Amniotic stem cell (primary cell): ENCODE data around the gene CIC.

Source experiments
- DNase-seq: peaks from one replicate; lab custom pipeline; 2025; lab: John Stamatoyannopoulos, UW

Gene CIC

DNA sequence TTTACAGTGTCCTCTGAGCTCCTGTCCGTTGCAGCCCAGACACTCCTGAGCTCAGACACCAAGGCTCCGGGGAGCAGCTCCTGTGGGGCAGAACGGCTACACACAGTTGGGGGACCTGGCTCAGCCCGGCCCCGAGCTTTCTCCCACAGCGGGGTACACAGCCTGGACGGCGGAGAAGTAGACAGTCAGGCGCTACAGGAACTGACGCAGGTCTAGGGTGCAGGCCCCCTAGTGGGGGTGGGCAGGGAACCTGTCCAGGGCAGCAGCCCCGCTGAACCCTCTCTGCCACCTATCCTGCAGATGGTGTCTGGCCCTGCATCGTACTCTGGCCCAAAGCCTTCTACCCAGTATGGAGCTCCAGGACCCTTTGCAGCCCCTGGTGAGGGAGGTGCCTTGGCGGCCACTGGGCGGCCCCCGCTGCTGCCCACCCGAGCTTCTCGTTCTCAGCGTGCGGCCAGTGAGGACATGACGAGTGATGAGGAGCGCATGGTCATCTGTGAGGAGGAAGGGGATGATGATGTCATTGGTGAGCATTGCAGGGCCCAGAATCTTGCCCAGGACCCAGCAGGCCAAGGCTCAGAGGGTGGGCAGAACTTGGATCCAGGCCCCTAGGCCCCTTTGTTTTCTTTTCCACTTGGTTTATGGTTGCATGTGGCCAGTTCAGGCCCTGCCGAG, 20.0 kb downstream of the CIC start:
- DNase-seq: no peak

DNA sequence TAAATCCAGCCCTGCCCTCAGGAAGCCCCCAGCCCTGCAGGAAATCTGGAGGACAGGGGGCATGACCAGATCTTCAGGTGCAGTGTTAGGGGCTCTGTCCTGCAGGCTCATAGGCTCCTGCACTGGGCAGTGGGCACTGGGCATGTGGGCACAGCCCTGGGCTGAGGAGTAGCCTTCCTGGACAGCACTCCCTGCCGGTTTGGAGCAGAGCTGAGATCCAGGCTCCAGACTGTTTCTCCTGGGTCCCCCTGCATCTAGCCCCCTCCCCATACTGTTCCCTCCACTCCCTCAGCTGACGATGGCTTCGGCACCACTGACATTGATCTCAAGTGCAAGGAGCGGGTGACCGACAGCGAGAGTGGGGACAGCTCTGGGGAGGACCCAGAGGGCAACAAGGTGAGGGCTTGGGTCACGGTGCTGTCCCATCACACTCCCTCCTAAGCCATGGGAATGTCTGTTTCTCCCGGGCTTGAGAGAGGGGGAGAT, 20.5 kb downstream of the CIC start:
- DNase-seq: no peak

DNA sequence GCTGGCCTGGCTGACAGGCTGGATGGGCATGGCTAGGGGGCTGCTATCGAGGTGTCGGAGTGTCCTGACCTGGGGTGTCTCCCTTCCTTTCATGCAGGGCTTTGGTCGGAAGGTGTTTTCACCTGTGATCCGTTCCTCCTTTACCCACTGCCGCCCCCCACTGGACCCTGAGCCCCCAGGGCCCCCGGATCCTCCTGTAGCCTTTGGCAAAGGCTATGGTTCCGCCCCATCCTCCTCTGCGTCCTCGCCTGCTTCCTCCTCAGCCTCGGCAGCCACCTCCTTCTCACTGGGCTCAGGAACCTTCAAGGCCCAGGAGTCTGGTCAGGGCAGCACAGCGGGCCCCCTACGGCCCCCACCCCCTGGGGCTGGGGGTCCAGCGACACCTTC, 21.1 kb downstream of the CIC start:
- DNase-seq: no peak

DNA sequence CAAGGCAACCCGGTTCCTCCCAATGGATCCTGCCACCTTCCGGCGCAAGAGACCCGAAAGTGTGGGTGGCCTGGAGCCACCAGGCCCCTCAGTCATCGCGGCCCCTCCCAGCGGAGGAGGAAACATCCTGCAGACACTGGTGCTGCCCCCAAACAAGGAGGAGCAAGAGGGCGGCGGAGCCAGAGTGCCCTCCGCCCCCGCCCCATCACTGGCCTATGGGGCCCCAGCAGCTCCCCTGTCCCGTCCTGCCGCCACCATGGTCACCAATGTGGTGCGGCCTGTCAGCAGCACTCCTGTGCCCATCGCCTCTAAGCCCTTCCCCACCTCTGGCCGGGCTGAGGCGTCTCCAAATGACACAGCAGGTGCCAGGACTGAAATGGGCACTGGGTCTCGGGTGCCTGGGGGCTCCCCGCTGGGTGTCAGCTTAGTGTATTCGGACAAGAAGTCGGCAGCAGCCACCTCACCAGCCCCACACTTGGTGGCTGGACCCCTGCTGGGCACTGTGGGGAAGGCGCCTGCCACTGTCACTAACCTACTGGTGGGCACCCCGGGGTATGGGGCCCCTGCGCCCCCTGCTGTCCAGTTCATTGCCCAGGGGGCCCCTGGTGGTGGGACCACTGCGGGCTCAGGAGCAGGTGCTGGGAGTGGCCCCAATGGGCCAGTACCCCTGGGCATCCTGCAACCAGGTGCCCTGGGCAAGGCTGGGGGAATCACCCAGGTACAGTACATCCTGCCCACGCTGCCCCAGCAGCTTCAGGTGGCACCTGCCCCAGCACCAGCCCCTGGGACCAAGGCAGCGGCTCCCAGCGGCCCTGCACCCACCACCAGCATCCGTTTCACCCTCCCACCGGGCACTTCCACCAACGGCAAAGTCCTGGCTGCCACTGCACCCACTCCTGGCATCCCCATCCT, 21.7 kb downstream of the CIC start:
- no peak for DNase-seq

DNA sequence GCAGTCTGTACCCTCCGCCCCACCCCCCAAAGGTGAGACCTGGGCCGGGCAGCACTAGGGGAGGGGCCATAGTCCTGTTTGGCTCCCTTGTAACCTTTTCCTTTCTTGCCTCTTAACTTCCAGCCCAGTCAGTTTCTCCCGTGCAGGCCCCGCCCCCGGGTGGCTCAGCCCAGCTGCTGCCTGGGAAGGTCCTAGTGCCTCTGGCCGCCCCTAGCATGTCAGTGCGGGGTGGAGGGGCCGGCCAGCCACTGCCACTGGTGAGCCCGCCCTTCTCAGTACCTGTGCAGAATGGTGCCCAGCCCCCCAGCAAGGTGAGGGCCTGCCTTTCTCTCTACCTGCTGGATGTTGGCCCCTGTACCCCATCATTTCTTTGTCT, 22.4 kb downstream of the CIC start:
- no peak for DNase-seq

DNA sequence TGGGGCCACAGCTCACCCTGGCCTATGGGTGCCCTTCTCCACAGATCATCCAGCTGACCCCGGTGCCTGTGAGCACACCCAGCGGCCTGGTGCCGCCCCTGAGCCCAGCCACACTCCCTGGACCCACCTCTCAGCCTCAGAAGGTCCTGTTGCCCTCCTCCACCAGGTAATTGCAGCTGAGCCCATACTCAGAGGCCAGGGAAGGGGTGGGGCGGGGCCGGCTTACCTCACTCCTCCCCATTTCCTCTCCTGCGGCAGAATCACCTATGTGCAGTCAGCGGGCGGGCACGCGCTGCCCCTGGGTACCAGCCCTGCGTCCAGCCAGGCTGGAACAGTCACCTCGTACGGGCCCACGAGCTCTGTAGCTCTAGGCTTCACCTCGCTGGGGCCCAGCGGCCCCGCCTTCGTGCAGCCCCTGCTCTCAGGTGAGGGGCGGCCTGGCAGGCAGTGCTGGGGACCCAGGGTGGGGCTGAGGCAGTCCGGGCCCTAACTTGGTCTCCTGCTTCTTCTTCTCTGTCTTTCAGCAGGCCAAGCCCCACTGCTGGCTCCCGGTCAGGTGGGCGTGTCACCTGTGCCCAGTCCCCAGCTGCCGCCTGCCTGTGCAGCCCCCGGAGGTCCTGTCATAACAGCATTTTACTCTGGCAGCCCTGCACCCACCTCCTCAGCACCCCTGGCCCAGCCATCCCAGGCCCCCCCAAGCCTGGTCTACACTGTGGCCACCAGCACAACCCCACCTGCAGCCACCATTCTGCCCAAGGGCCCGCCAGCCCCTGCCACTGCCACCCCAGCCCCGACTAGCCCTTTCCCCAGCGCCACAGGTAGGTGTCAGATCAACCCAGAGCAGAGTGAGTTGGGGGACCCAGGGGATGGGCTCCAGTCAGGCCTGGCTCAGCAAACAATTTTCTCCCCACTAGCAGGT, 23.2 kb downstream of the CIC start:
- no peak for DNase-seq

DNA sequence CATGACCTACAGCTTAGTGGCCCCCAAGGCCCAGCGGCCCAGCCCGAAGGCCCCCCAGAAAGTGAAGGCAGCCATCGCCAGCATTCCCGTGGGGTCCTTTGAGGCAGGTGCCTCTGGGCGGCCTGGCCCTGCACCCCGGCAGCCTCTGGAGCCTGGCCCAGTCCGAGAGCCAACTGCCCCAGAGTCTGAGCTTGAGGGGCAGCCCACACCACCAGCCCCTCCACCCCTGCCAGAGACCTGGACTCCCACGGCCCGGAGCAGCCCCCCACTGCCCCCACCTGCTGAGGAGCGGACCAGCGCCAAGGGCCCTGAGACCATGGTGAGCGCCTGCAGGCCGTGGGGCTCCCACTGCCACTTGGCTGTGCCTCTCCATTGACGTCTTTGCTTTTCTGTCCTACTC, 23.9 kb downstream of the CIC start:
- DNase-seq: no peak

DNA sequence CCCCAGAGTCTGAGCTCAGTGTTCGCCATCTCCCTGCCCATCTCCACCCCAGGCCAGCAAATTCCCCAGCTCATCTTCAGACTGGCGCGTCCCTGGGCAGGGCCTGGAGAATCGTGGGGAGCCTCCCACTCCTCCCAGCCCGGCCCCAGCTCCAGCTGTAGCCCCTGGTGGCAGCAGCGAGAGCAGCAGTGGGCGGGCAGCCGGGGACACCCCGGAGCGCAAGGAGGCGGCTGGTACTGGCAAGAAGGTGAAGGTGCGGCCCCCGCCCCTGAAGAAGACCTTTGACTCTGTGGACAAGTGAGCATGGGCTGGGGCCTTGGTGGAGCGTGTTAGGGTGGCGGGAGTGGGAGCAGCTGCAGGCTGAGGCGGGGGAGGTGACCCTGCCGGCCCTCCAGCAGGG, 24.5 kb downstream of the CIC start:
- no peak for DNase-seq

DNA sequence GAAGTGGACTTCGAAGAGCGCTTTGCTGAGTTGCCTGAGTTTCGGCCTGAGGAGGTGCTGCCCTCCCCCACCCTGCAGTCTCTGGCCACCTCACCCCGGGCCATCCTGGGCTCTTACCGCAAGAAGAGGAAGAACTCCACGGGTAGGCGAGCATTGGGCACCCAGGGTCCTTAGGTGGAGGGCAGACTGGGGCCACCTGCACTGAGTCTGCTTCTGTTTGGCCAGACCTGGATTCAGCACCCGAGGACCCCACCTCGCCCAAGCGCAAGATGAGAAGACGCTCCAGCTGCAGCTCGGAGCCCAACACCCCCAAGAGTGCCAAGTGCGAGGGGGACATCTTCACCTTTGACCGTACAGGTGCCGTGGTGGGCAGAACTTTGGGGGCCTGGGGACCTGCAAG, 24.9 kb downstream of the CIC start:
- DNase-seq: no peak

DNA sequence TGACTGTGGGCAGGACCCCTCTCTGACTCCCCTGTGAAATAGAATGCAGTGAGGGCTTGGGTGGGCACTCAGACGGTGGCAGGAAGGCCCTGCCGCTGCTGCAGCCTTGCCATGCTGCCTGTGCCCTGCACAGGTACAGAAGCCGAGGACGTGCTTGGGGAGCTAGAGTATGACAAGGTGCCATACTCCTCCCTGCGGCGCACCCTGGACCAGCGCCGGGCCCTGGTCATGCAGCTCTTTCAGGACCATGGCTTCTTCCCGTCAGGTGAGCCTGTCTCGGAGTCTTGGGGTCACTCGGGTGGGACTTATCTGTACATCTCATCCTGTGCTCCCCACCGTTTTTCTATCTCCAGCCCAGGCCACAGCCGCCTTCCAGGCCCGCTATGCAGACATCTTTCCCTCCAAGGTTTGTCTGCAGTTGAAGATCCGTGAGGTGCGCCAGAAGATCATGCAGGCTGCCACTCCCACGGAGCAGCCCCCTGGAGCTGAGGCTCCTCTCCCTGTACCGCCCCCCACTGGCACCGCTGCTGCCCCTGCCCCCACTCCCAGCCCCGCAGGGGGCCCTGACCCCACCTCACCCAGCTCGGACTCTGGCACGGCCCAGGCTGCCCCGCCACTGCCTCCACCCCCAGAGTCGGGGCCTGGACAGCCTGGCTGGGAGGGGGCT, 25.6 kb downstream of the CIC start:
- DNase-seq: no peak

DNA sequence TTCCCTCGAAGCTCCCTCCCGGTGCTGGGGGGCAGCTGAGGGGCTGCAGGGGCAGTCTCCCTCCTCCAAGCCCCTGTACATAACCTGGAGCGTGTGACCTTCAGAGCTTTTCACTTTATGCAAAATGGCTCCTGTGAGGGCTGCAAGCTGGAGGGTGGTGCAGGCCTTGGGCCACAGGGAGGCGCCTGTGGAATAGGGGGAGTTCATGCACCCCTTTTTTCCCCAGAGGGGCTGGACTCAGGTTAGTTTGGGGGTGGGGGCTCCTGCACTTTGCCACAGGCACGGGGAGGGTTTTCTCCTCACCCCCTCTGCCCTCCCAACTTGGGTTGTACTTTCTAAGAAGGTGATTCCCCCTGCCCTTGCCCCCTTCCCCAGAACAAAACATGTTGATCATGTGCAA, 26.3 kb downstream of the CIC start:
- DNase-seq: no peak

DNA sequence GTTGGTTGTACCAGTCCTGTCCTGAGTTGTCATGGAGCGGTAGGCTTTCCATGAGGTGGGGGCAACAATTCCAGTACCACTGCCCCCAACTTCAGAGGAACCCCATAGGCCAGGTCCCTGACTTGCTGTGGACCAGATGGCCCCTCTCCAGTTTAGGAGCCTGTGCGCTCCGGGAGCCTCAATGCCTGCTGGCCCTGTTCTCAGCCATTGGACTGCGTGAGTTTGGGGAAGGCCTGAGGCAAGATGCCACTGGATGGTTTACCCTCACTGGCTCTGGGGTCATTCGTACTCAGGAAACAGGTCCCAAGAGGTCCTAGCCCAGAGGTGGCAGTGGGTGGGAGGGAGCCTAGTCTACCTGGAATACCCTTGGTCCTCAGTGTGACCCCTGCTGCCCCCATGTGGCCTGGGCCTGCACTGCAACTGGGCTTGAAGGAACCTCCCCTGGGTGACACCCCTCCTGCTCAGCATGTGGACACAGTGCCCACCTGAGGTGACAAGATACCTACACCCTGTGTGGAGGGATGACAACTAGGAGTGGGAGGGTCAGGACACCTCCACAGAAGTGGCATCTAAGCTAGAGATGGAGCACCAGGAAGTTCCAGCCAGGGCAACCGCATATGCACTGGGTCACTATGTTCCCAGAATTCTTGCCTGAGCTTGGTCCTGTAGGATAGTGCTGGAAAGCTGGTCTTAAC, 26.9 kb downstream of the CIC start:
- no peak for DNase-seq

DNA sequence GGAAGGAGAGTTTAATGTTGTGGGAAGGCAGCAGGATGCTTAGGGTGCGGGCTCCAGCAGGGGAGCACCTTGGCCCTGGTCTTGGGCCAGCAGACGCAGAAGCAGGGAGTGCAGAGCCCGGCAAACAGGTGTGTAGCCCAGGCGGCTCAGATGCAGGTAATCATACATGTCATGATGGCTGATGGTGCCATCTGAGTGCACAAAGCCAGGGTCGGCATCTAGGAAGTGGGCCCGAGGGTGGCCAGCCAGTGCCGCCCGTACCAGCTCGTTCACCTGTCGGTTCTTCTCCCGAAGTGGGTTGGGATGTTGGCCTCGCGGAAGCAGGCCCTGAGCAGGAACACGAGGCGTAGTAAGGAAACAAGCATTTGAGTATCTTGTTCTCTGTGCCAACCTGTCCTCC, 28.0 kb downstream of the CIC start:
- no peak for DNase-seq

DNA sequence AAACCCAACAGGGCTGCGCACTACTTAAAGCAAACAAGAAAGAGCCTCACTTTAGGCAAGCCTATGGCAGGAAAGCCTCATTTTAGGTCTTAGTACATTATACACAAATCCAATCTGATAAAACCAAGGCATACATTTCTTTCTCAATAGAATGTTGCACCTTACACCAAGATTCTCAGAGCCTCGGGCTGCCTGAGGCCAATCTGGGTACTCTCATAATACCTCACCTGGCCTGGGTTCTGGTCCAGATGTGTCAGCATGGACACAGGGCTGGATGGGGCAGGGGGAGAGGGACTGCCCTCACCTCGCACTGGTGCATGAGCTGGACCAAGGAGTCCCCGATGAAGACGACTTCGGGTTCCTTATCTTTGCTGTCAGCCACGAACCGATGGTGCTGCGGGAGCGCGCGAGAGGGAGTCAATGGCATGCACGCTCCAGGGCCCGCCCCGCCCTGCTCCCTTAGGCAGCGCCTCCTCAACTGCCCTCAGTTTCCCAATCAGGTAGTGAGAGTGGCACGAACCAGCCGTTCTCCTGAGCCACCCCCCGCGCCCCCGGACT, 32.7 kb downstream of the CIC start, which contains the start of gene PRR19:
PRR19 (plus strand) TSS at position 487 of the 558 bp plus-strand sequence. CDS start 7,453 bp downstream, outside the sequence.
- DNase-seq: no peak

DNA sequence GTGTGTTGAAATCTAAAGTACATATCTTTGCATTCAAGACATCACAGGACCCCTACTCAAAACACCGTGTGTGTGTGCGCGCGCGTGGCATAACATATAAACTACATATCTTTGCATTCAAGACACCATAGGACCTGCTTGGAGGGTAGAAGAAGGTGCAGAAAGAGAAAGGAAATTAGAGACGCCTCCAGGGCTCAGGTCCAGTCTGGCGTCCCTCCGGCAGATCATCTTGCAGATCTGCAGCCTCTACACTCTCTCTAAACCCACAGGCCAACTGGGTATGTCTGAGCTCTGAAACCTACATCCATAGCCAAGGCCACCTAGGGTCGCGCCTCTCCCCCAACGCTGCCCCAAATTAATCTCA, 34.0 kb downstream of the CIC start:
- DNase-seq: no peak

DNA sequence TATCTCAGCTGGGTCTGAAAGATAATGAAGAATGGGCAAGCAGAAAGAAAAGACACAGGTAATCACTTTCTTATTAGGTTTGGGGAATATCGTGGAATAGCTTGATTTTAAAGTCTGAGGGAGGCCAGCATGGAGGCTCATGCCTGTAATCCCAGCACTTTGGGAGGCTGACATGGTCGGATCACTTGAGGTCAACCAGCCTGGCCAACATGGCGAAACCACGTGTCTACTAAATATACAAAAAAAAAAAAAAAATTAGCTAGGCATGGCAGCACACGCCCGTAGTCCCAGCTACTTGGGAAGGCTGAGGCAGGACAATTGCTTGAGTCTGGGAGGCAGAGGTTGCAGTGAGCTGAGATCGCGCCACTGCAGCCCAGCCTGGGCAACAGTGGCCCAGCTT, 34.8 kb downstream of the CIC start:
- no peak for DNase-seq

DNA sequence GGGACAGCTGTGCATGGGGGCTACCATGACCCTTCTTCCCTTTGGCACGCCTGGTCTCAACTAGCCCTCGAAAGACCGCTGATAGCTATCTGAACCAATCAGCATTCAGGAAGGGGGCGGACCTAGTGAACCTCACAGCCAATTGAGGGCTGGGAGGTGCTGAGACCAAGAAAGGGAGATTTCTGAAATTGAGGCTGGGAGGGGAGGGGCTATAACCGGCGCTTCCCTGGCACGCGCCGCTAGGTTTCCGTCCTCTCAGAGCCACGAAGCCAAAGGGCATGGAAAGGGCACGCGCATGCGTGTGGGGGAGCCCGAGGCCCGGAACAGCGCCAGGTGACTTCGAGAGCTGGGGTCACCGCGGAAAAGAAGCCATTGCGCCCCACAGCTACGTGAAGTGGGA, 37.6 kb downstream of the CIC start:
- DNase-seq: no peak

DNA sequence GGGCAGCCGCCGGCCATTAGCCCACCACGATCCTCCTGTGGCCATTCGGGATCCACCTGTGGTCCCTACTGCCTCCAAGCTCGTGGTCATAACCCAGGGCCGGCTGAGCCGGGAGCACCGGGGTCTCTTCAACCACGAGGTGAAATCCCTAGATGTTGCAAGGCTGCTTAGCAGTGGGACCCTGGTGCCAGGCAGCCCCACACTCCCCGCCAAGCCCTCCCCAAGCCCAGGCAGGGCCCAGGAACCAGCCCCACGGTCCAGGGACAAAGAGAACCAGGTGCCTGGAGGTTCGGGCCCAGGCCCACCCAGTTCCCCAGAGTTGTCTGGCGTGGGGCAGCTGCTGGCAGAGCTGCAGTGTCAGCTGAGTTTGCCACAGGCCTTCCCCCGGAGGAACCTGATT, 40.6 kb downstream of the CIC start:
- no peak for DNase-seq

DNA sequence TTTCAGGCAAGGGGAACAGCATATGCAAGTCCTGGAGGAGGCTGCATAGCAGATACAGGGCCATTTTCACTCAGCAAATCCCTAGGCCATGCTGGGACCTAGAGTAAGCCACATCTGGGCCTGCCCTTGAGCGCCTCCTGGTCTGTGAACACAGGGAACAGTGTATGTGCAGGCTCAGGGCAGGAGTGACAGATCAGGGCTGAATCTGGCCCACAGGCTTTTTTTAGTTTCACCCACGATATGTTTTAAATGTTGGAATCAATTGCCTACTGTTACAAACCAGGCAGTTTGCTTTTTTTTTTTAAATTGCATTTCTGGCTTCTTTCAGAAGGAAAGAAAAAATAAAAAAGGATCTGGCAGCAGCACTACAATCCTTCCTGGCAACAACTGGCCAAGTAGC, 42.6 kb downstream of the CIC start:
- DNase-seq: no peak

DNA sequence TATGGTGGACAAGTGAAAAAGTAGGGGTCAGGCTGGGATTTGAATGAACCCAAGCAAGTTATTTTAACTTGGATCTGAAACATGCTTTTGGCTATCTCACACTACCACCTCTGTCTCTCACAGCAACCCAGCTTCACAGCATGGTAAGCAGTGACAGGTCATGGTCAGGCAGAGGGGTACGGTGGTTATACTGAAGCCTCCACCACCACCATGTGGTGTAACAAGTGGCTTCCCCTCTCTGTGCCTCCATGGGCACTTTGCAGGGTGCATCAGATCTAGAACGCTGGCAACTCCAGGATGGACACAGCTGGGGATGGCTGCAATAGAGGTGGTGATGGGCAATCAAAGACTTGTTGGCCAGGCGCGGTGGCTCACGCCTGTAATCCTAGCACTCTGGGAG, 43.3 kb downstream of the CIC start:
- DNase-seq: no peak
